Type B pancreatic cell (in vitro differentiated cells): ENCODE data around the gene ALKBH5. TPM values are rescaled to one million over a fixed set of nuclear protein-coding genes. Genes with fewer than 3 reads are reported as not detected.
A peak's percentile ranks its signal among the peaks of the same experiment; 100 is the strongest.

ENCODE experiments used
- DNase-seq: peaks from one replicate; pipeline ENCODE4 v3.0.0; 2021; ENCODE audit warnings: mixed read lengths; ENCODE audit not compliant: unreplicated experiment; ENCODE audit errors: extremely low spot score
- H3K27ac Mint-ChIP-seq: 2 replicates; pipeline ENCODE4 v1.8.0; 2021; ENCODE audit warnings: mild to moderate bottlenecking, mixed read lengths
- H3K27me3 Mint-ChIP-seq: 2 replicates; pipeline ENCODE4 v1.8.0; 2021; ENCODE audit warnings: mixed read lengths
- H3K36me3 Mint-ChIP-seq: 2 replicates; pipeline ENCODE4 v1.8.0; 2021; ENCODE audit warnings: mixed read lengths
- H3K4me1 Mint-ChIP-seq: one replicate; pipeline ENCODE4 v1.8.0; 2021; ENCODE audit warnings: mixed read lengths; ENCODE audit not compliant: unreplicated experiment
- H3K4me3 Mint-ChIP-seq: 2 replicates; pipeline ENCODE4 v1.8.0; 2021; ENCODE audit warnings: mild to moderate bottlenecking, mixed read lengths
- H3K9me3 Mint-ChIP-seq: 2 replicates; pipeline ENCODE4 v1.8.0; 2021; ENCODE audit warnings: mixed read lengths
- CTCF ChIP-seq: fragments of 200-600 bp; sonication (generic); conservative IDR thresholded peaks from 2 replicates; pipeline ENCODE4 v1.5.0; 2021; ENCODE audit warnings: antibody characterized with exemption, mild to moderate bottlenecking
- long read RNA-seq: library from polyadenylated mRNA; unstranded; transcript quantifications from one replicate; pipeline ENCODE4 v2.0.0, GENCODE V29; 2020
- total RNA-seq: library from RNA; stranded (reverse); gene quantifications from 2 replicates; pipeline ENCODE4 v1.2.1, GENCODE V29; 2021; ENCODE audit warnings: low replicate concordance

The ALKBH5 gene
- 79.8 and 88.8 TPM in 2 replicates for total RNA-seq
- long read RNA-seq, transcript ALKBH5-202 (2 exons, 2,146 nt) = minor isoform, 7 of 37 reads
- long read RNA-seq, transcript ALKBH5-201 (4 exons, 2,748 nt) = major isoform, 13 of 37 reads
- long read RNA-seq, partial matches to known transcripts = 15 of 37 reads
- long read RNA-seq, other reads (novel, unspliced or antisense) = 2 of 37 reads

GRCh38 chr17:18183334-18184142 is at the start of gene ALKBH5:
Gene ALKBH5 (plus strand): TSS chr17:18183828. CDS start chr17:18184244, 416 bp downstream.
- Mint-ChIP-seq H3K36me3 (peaks cover 11% of the 10 kb centered on the region), H3K4me3 (peak within 1 kb of the TSS; percentile 99), H3K4me1 (peaks cover 47% of the 10 kb centered on the region)

GRCh38 chr17:18136357-18136756 is 47.3 kb upstream of the ALKBH5 start:
- no peak for TF ChIP-seq CTCF
- Mint-ChIP-seq H3K27me3 (no peaks in the 10 kb centered on the region), H3K9me3 (no peaks in the 10 kb centered on the region), H3K36me3 (no peaks in the 10 kb centered on the region), H3K4me1 (peaks cover 8% of the 10 kb centered on the region), H3K27ac (peak overlapping the region; percentile 39), H3K4me3 (no peak overlapping the region)
- no peak for DNase-seq

More at GRCh38 chr17:18183334-18184142, at the start of gene ALKBH5:
- H3K27ac Mint-ChIP-seq = peak within 1 kb of the TSS; percentile 100
- H3K9me3 Mint-ChIP-seq = no peaks in the 10 kb centered on the region
- DNase-seq = peak; percentile 99
- H3K27me3 Mint-ChIP-seq = peaks cover 3% of the 10 kb centered on the region
- TF ChIP-seq CTCF = peak; percentile 67

GRCh38 chr17:18138065-18138749 is 45.4 kb upstream of the ALKBH5 start:
- H3K9me3 Mint-ChIP-seq = no peaks in the 10 kb centered on the region
- TF ChIP-seq CTCF = no peak
- no peak for DNase-seq
- H3K36me3 Mint-ChIP-seq = no peaks in the 10 kb centered on the region
- H3K4me1 Mint-ChIP-seq = peaks cover 9% of the 10 kb centered on the region
- H3K27ac Mint-ChIP-seq = no peak overlapping the region
- no peaks in the 10 kb centered on the region for H3K27me3 Mint-ChIP-seq
- H3K4me3 Mint-ChIP-seq = no peak overlapping the region

- Mint-ChIP-seq H3K9me3 (no peaks in the 10 kb centered on the region), H3K4me3 (no peak overlapping the region), H3K4me1 (peaks cover 9% of the 10 kb centered on the region), H3K27me3 (no peaks in the 10 kb centered on the region), H3K27ac (no peak overlapping the region), H3K36me3 (no peaks in the 10 kb centered on the region)
- TF ChIP-seq CTCF = no peak
- DNase-seq = no peak
Measured at GRCh38 chr17:18139092-18139491, 44.5 kb upstream of the ALKBH5 start.

- no peak for TF ChIP-seq CTCF
- H3K36me3 Mint-ChIP-seq = no peaks in the 10 kb centered on the region
- H3K4me1 Mint-ChIP-seq = peaks cover 9% of the 10 kb centered on the region
- no peaks in the 10 kb centered on the region for H3K9me3 Mint-ChIP-seq
- no peaks in the 10 kb centered on the region for H3K27me3 Mint-ChIP-seq
- no peak for DNase-seq
- H3K4me3 Mint-ChIP-seq = no peak overlapping the region
- peak overlapping the region; percentile 39 for H3K27ac Mint-ChIP-seq
Measured at GRCh38 chr17:18139498-18139897, 44.1 kb upstream of the ALKBH5 start.
